G401.6 (cell line): Measurements from ENCODE around the gene ADAMTS3.

ENCODE experiments used
- FAIRE-seq: peaks from 2 replicates; lab custom pipeline; 2012; peaks lifted over from hg19 to GRCh38; lab: Jason Lieb, UNC

The ADAMTS3 gene

DNA sequence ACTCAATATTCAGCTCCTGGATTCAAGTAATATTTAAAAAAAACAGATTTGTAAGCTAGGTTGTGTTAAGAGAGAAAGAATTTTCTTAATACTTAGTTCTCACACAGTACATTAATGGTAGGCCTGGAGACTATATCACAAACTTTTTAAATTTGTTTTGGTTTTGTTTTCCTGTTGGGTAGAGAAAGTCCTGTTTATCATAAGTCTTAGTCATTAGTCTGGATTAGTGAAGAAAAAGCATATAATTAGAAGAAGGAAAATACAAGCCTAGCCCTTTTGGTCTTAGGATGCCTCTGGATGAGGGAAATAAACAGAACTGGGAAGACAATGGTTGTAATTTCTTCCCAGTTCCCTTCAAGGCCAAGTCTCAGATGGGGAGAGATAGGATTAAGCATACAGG is 163.6 kb downstream of the ADAMTS3 start:
- peak; percentile 6 for FAIRE-seq

DNA sequence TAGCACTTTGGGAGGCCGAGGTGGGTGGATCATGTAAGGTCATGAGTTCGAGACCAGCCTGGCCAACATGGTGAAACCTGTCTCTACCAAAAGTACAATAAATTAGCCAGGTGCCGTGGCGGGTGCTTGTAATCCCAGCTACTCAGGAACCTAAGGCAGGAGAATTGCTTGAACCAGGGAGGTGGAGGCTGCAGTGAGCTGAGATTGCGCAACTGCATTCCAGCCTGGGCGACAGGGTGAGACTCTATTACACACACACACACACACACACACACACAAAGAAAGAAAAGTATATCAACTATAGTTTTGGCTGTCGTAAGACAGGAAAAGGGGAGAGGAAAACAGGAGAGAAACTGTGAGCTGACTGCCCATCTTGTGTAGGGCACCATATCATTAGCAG is 171.7 kb downstream of the ADAMTS3 start:
- FAIRE-seq = no peak

DNA sequence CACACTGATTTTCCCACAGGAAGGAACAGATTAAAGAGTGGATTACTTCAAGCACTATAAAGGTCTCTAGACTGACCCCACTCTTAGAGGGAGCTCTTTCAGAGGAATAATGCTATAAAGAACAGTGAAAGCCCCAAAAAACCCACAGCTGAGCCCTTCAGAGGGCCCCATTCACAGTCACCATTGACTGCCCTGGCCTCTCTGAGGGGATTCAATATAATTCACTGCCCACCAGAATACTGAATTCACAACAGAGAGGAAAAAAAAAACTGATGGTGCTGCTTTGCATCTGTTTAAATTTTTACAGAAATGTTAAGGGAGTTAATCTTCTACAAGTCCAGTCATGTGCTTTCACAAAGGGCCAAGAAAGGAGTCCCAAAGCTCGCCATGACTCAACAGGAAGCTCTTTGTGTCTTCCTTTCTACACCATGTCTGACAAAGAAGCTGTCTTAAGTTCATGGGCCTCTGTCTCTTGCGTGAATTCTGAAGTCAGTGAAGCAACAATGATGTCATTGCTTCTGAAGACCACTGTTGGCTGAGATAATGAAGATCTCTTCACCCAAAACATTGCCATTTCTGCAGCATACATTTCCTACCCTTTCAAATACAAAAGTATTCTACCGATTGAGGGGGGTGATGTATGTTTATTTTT is 174.9 kb downstream of the ADAMTS3 start:
- no peak for FAIRE-seq

DNA sequence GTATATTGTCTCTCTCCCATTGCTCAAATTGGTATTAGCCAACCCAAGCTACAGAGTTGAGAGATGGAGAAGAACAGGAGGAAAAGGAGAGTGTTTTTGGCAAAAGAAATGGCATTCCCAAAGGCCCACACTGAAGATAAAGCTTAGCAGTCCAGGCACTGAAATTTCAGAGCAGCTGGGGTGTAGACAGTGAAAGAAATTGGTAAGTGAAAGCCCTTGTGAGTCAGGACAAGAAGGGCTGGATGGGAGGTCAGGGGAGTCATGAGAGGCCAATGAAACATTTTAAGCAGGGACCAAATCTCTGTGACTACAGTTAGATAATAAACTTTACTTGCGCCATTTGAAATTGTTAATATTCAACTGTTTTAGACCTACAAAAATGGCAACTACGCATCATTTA is 177.7 kb downstream of the ADAMTS3 start:
- no peak for FAIRE-seq

DNA sequence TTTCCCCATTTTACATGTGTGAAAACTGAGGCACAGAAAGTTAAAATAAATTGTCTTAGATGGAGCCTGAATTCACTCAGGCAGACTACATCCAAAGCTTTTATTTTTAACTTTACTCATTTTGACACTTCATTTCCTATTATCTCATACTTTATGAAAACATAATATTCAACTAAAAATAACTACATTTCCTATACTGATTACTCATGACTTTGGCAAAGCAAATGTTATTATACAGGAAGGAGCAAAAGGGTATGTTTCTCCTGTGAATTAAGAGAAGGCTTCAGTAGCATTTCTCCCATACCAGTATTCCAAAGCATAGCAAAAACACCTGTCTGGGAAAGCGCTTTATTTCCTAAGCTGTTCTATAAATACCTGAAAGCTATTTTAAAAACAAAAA is 178.6 kb downstream of the ADAMTS3 start:
- no peak for FAIRE-seq

DNA sequence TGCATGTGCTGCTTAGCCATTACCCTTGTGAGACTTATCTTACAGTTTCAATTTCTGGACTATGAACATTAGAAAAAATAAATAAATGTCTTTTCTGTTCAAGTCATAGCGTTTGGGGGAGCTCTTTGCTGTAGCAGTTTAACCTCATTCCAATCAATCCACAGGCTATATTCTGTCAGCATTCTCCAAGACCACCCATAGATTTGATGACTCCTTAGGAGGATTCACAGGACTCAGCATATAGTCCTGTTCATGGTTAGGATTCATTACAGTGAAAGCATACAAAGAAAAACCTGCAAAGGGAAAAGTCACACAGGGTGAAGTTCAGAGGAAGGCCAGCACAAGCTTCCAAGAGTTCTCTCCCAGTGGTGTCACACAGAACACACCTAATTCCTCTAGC is 180.5 kb downstream of the ADAMTS3 start:
- no peak for FAIRE-seq

DNA sequence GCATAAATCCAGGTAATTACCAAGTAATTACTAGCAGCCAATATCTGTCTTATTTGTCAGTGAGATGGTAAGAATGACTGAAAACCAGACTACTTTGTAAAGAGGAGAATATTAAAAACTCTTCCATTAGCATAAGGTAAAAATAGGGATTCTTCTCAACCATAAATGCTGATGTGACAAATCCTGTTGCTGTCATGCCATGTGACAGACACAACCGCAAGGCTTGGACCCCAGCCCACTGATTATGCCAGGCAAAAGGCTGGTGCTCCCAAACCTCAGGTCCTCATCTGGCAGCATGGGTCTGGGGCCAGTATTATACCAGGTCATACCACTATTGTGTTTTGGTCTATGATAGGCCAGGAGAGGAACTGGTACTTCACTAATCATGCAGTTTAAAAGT is 181.1 kb downstream of the ADAMTS3 start:
- no peak for FAIRE-seq

DNA sequence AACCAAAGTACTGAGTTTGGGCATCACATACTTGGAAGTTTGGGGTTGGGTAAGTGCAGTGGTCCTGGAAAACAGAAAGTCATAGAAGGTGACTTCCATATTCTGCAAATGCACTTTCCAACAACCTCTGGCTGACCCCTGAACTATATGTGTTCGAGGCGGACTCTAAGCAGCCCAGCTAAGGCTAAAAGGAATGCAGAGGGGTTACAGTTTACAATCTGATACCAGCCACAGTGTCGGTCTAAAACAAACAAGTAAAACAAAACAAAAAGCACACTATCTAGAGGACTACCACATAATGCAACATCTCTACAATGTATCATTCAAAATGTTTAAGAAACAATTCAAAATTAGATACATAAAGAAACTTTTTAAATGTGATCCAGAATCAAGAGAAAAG is 185.6 kb downstream of the ADAMTS3 start:
- FAIRE-seq = no peak

DNA sequence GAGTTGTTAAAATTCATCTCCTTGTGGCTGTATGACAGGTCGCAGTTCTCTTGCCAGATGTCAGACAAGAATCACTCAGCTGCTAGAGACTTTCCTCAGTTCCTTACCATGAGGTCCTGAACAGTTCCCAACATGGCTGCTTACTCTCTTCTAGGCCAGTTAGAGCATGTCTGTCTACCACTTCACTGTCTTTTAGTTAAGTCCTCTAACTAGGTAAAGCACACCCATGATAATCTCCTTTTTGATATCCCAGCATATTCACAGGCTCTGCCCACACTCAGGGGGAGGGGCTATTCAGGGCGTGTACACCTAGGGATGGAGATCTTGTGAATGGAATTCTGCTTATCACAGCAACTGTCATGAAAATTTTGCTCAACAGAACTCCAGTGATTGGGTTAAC is 190.1 kb downstream of the ADAMTS3 start:
- no peak for FAIRE-seq

DNA sequence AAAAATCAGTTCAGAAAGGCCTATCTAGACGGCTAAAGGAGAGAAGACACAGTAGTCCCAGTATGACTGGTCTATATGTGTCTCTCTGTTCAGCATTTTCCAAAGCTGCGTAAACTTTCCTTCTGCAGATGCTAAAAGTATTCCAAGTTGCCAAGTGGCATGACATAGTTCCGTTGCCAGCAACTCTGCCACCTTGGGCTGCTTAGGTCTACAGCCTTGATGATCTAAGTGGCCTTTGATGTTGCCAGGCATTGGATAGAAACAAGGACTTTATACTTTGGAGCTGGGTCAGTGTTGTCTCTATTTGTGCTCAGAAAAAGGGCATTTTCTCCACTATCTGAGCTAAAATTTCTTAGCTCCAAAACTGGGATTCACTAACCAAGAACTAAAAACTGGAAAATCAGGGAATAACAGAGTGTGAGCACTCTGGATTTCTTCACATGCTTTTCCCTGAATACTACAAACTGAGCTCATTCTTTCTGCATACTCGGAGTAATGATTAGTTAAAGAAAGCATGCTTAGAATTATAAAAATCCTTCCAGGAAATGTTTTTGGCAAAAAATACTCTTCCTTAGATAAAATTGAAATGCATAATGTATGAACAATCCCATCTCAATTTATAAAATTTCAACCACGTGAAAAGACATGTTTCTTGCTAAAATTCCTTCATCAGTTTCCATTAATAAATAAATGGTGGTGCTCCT is 191.4 kb downstream of the ADAMTS3 start:
- no peak for FAIRE-seq

DNA sequence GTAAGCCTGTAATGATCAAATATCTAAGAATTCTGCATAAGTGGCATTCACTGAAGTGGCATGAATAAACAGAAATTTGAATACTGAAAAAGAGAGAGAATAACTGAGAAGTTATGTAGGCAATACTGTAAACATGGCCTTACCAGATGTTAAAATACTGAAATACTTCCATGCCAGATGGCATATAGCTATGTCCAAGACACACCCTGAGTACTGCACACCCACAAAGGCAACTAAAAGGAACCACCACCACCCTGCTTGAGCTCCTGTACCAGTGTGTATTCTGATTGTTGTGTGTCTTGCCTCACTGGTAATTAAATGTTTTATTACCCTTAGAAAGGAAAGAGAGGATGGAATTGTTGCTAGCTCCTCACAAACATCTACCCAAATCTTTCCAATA is 192.1 kb downstream of the ADAMTS3 start:
- FAIRE-seq = no peak

DNA sequence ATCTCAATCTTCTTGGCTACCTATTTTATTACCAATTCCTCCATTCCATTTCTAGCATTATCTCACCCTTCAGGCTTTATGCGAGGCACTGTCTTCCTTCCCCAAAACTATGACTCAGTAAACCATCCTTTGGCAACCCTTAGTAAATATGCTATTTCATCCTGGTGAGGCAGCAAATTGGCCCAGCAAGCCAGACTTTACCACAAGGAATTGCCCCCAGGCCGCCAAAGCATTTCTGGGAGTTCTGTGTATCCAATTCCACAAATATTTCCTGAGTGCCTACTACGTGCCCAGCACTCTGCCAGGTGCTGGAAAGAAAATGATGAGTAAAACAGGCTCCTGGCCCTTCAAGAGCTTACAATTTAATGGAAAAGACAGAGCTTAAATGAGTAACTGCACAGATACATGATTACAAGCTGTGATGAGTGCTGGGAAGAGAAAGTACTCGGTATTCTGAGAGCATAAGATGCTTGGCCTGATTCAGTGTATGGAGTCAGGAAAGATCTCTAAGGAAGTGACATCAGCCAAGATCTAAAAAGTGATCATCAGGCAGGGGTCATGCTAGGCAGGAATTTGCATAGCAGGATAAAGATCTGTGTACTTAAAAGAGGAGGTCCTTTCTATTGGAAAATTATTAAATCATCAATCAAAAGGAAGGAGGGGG is 193.8 kb downstream of the ADAMTS3 start:
- FAIRE-seq = no peak

DNA sequence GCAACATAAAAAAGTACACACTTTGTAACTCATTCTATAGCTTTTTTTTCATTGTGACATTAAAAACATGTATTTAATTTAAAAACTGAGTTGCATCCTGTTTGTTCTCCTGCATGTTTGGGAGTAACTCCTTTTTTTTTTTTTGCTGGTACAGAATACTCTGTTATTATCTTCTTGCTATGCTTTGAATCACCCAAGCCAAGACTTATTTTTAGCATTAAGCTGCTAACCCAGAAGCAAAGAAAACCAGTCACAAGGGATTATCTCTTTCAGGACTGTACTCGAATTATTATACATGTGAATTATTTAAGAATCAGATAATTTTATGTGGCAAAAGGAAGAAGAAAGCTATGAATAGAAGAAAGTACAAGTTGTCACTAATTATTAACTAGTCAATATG is 194.9 kb downstream of the ADAMTS3 start:
- FAIRE-seq = no peak

DNA sequence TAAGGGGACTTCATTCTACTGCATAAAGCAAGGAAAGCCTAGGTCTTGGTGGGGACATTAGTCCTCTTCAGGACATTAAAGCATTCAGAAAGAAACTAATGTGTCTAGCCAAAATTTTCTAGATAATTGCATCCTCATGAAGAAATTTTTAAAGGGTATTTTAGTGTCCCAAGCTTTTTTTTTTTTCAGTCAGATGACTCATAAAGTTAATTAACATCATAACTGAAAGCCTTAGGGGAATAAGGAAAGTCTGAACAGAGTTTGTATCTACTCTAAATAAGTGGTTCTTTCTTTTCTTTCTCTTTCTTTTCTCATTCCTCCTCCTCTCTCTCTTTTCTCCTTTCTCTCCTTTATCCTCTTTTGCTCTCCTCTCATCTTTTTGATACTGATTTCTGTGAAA is 202.4 kb downstream of the ADAMTS3 start:
- FAIRE-seq = peak; percentile 37

DNA sequence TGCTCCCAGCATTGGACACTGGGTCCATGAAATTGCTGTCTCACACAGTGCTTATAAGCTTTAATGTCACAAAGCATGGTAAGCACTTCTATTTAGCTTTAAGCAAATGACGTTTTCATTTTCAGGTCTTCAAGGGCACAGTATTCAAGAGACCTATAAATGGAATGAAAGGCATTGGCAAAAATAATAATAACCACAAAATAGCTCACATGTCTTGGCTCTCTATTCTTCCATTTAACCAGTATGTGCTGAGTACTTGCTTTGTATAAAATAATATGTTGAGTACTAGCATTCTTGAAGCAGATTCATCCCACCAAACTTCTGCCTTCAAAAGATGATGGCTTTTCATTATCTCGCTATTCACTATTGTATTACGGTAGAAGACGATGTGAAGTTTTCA is 203.0 kb downstream of the ADAMTS3 start:
- no peak for FAIRE-seq

DNA sequence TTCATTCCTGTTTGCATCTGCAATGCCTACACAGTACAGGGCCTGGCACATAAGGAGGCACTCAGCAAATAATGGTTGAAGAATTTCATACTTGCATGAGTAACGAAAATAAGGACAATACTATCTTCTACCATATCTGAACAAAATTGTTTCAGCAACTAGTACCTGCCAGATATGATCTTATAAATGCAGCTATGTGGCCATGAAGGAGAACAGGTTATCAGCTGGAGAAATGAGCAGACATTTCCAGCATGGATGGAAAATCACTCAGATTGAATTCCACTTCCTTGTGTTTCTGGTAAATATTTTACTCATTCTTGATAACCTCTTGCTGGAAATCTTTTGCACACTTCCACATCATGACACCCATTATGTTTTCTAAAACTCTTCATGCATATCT is 204.0 kb downstream of the ADAMTS3 start:
- no peak for FAIRE-seq

DNA sequence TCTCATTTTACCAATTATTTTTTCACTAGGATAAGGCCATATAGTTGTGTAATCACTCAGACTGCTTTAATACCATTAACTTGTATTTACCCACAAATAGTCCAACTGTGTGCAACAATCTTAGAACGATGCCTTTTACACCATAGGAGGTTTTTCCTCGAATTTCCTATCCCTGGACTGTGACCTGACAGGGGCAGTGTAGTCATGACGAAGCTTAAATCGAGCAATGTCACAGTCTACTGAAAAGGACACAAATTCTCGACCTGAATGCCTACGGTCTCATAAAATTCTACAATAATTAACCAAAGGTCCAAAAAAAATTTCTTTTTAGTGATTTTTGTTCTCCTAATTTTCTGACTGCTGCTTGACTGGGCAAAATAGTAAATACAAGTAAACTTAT is 208.9 kb downstream of the ADAMTS3 start:
- no peak for FAIRE-seq

DNA sequence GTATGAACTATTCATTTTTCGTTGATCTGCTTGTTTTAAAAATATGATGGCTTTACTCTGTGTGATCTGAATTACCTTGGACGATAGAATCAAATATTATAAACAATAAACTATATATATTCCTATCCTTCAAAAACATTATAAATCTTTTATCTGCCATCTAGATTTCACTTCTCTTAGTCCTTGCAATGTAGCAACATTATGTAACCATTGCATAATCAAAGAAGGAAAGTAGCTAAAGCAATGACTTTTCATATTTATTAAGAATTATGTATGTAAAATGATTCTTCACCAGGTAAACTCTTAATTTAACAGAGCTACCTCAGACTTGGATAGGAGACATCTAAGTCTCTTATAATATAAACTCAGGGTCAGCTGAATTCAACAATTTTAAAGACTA is 210.5 kb downstream of the ADAMTS3 start:
- FAIRE-seq = peak; percentile 63

DNA sequence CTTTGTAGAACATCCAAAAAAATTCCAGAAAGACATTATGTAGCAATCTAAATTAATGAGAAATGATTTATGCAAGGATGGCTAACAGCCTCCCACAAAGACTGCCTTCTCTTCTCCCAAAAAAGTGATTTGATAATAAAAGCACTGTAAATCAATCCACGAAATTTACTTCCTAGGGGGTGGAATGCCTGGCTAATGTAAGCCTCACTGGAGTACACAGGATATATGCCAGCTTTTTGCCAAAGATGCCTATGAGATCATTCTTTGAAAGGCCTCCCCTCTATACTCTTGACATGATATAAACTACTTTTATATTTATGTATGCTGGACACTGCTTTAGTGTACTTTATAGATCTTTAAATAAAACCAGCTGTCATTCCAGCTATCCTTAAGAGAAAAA is 211.1 kb downstream of the ADAMTS3 start:
- no peak for FAIRE-seq

DNA sequence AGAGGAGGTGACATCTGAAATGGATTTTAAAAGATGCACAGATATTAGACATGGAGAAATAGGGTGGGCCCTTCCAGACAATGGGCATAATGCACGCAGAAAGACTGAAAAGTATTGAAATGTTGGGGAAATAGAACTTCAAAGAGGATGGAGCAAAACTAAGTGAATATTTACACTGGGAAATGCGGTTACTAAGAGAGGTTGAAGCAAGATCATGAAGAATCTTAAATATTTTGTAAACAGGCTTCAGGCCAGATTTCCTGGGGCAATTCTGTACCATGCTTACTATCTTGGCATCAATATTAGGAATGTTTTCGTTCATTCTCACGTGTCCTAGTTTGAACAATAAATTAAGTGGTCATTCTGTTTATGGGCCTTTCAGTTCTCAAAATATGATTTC is 216.3 kb downstream of the ADAMTS3 start:
- no peak for FAIRE-seq

DNA sequence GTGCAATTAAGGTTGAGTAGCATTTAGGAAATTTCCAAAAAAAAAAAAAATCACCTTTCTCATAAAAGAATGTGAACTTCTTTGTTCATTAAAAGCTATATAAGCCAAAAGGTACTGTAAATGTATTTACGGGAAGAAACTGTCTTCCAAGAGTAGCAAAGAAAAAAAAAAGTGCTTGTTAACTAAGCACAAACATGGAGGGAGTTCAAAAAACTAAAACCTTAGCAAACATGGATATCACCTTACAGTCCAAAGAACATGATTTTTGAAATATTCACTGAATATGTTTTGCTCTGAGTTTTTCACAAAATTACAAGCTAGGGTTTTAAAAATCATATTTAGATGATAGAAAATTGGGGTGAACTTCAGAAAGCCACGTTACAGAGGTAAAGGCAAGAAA is 217.5 kb downstream of the ADAMTS3 start:
- peak; percentile 13 for FAIRE-seq

DNA sequence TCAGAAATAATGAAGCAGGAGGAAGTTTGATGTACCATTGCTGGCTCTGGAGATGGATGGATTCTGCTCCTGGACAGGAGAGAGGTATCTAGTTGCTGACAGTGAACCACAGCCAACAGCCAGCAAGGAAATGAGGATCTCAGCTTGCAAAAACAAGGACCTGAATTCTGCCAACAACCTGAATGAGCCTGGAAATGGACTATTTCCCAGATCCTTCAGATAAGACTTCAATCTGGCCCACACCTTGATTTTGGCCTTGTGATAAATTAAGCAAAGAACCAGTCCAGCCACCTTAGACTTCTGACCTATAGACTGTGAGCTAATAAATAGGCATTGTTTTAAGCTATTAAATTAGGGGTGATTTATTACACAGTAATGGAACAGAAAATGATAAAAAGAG is 220.3 kb downstream of the ADAMTS3 start:
- no peak for FAIRE-seq

DNA sequence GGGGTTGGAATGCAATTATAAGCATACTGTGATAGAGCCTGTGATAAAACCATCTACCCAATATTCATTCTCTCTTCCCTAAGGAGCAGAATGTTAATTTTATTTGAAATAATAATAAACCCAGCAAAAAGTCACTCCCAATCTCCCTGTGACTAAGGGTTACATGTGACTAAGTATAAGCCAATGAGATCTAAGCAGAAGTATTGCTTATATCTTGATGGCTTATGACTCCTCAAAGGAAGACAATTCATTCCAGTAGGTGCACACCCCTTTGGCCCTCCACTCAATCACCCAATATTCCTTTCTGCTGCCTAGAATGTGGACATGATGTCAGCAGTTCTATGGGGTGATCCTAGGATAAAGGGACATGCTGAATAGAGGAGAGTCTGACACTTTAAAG is 224.6 kb downstream of the ADAMTS3 start:
- FAIRE-seq = no peak

DNA sequence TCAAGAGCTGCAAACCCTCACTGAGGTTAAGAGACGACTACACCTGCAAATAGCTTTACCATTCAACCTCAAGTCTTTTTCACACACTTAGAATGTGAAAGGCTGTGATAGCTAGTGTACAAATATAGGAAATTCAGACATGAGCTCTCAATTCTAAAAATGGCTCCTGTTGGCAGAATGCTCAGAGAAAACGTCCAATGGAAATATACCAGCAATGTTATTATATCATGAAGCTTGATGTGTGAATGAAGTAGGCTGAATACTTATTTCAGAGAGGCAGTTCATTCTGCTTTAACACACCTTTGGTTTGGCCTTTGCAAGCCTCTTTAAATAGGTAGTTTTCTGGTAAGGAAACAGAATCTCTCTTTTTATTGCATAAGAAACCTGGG is 227.6 kb downstream of the ADAMTS3 start:
- FAIRE-seq = no peak
